ENCODE measurements around the gene URI1. TPM values are rescaled to one million over a fixed set of nuclear protein-coding genes. Genes with fewer than 3 reads are reported as not detected.

Gene URI1
- polyA plus RNA-seq, 1 donor (not counting 4 experiments of a cell fraction or from before 2014, with no cell fraction given), result 98.6 TPM

GRCh38 chr19:30054210-30054609 is 112.2 kb downstream of the URI1 start:
- no peak for FAIRE-seq
- Histone ChIP-seq H3K36me3 (ENCODE audit: control insufficient read depth in 2 of 2, extremely low read depth in 1 of 2, insufficient read depth in 2 of 2, low read length in 2 of 2) (no peaks in the 10 kb centered on the region), H3K4me3 (ENCODE audit: control insufficient read depth in 2 of 3, extremely low read depth in 1 of 3, insufficient read depth in 2 of 3, low read depth in 1 of 3, low read length in 3 of 3) (no peak overlapping the region), H4K20me1 (ENCODE audit: control insufficient read depth, extremely low read depth, insufficient read depth, low read length) (no peaks in the 10 kb centered on the region), H3K9ac (ENCODE audit: control insufficient read depth, extremely low read depth, insufficient read depth, low read length) (no peak overlapping the region), H3K9me1 (ENCODE audit: control insufficient read depth, extremely low read depth, insufficient read depth, low read length) (no peaks in the 10 kb centered on the region), H3K27ac (ENCODE audit: control insufficient read depth, insufficient read depth, low read length) (no peak overlapping the region), H2AFZ (ENCODE audit: control insufficient read depth, low read length) (no peak overlapping the region), H3K79me2 (ENCODE audit: control insufficient read depth, insufficient read depth, low read length) (no peaks in the 10 kb centered on the region), H3K9me3 (ENCODE audit: control insufficient read depth, low read depth, low read length) (no peaks in the 10 kb centered on the region), H3K27me3 (ENCODE audit: control insufficient read depth, extremely low read depth, insufficient read depth, low read length) (no peaks in the 10 kb centered on the region), H3K4me1 (ENCODE audit: control insufficient read depth, extremely low read depth, insufficient read depth, low read length) (no peaks in the 10 kb centered on the region), H3K4me2 (ENCODE audit: control insufficient read depth, extremely low read depth, insufficient read depth, low read depth, low read length) (no peak overlapping the region)
- no peak for DNase-seq (ENCODE audit: low read depth, low spot score)
- dilution Hi-C loops (cut with MboI; ENCODE audit: extremely low pct_ligation_motif_present, low sequenced_read_pairs), result no loop called here
- TF ChIP-seq EZH2 (IDR thresholded peaks at IDR 0.05; ENCODE audit: low read length) (no peak), CTCF (optimal IDR thresholded peaks at IDR 0.05 in 1 of 3, IDR thresholded peaks at IDR 0.05 in 1 of 3, conservative IDR thresholded peaks at IDR 0.05 in 1 of 3; ENCODE audit: extremely low read depth in 1 of 3, insufficient read depth in 2 of 3, low read length in 3 of 3) (no peak)

GRCh38 chr19:30056580-30056979 is 114.5 kb downstream of the URI1 start:
- H3K36me3 ChIP-seq (ENCODE audit: control insufficient read depth in 2 of 2, extremely low read depth in 1 of 2, insufficient read depth in 2 of 2, low read length in 2 of 2), result no peaks in the 10 kb centered on the region
- no peaks in the 10 kb centered on the region for H3K9me3 ChIP-seq (ENCODE audit: control insufficient read depth, low read depth, low read length)
- H3K4me1 ChIP-seq (ENCODE audit: control insufficient read depth, extremely low read depth, insufficient read depth, low read length), result no peaks in the 10 kb centered on the region
- no peak overlapping the region for H3K9ac ChIP-seq (ENCODE audit: control insufficient read depth, extremely low read depth, insufficient read depth, low read length)
- H3K27me3 ChIP-seq (ENCODE audit: control insufficient read depth, extremely low read depth, insufficient read depth, low read length), result no peaks in the 10 kb centered on the region
- no peak overlapping the region for H3K27ac ChIP-seq (ENCODE audit: control insufficient read depth, insufficient read depth, low read length)
- H4K20me1 ChIP-seq (ENCODE audit: control insufficient read depth, extremely low read depth, insufficient read depth, low read length), result no peaks in the 10 kb centered on the region
- no peaks in the 10 kb centered on the region for H3K79me2 ChIP-seq (ENCODE audit: control insufficient read depth, insufficient read depth, low read length)
- H3K4me3 ChIP-seq (ENCODE audit: control insufficient read depth in 2 of 3, extremely low read depth in 1 of 3, insufficient read depth in 2 of 3, low read depth in 1 of 3, low read length in 3 of 3), result no peak overlapping the region
- FAIRE-seq (no peak), DNase-seq (ENCODE audit: low read depth, low spot score) (no peak)
- dilution Hi-C loops (cut with MboI; ENCODE audit: extremely low pct_ligation_motif_present, low sequenced_read_pairs), result no loop called here
- H3K4me2 ChIP-seq (ENCODE audit: control insufficient read depth, extremely low read depth, insufficient read depth, low read depth, low read length), result no peak overlapping the region
- H2AFZ ChIP-seq (ENCODE audit: control insufficient read depth, low read length), result no peak overlapping the region
- no peak for TF ChIP-seq EZH2 (IDR thresholded peaks at IDR 0.05; ENCODE audit: low read length)
- TF ChIP-seq CTCF (optimal IDR thresholded peaks at IDR 0.05 in 1 of 3, IDR thresholded peaks at IDR 0.05 in 1 of 3, conservative IDR thresholded peaks at IDR 0.05 in 1 of 3; ENCODE audit: extremely low read depth in 1 of 3, insufficient read depth in 2 of 3, low read length in 3 of 3), result no peak
- H3K9me1 ChIP-seq (ENCODE audit: control insufficient read depth, extremely low read depth, insufficient read depth, low read length), result no peaks in the 10 kb centered on the region

Measured in keratinocyte (primary cell).